ENCODE measurements around the gene ARHGEF40.
A peak's percentile ranks its signal among the peaks of the same experiment; 100 is the strongest.

The ARHGEF40 gene

DNA sequence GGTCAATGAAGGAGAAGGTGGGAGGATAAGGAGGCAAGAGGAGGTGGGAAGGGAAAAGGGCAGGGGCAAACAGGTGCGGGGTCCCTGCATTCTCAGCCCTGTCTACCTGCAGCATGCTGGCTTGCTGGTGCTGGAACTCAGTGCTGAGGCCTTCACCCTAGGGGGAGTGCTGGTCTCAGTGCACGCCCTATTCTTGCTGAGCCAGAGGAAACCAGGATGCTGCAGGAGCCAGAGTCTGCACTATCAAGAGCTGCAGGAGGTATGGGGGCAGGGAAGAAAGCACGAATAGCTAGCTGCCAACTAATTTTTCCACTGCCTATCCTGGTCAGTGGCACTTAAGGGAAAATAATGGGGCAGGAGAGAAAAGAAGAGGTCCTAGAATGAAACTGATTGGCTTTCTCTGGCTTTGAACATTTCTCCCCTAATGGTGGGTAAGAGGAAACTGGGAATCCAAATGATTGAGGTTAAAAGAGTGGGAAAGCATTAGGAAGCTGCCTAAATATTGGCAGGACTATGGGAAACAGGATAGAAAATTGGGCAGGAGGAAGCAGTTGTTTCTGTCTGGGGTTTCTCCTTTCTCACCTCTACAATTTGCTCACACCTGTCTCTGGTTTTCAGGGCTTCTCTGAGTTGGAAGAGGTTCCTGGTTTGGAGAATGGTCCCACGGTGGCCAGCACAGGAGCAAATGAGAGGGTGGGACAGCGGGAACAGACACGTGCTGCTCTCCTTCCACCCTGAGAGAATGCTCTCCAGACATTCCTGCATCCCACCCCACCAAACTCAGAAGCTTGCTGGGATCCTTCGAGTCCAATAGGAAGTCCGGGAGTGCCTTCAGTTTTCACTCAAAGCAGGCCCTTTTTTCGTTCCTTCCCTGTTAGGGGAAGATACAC is 32.7 kb downstream of the ARHGEF40 start:
- Histone ChIP-seq H3K36me3 (ENCODE audit: control insufficient read depth, insufficient read depth, low read length) (no peaks in the 10 kb centered on the region), H3K27ac (ENCODE audit: low read depth, low read length) (no peak overlapping the region), H3K4me1 (ENCODE audit: control insufficient read depth, insufficient read depth, low read length) (peaks cover 46% of the 10 kb centered on the region), H3K9ac (ENCODE audit: low read length) (peak overlapping the region; percentile 99), H3K9me3 (ENCODE audit: control insufficient read depth, insufficient read depth, low read depth, low read length) (no peaks in the 10 kb centered on the region), H3K27me3 (ENCODE audit: control insufficient read depth, insufficient read depth, low read length) (no peaks in the 10 kb centered on the region), H3K4me3 (ENCODE audit: low read depth, low read length) (peak overlapping the region; percentile 86)

DNA sequence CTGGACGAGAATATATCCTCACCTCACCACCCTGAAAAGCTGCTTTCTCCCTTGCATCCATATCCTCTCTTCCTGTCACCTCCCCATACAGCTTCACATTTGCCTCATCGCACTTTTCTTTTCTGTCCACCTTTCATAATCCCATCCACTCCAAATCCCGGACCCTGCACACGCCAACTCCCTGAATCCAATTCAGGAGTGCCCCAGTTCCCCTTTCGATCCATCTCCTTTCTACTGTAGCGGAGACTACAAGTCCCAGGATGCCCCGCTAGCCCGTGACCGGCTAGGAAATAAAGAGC is 33.3 kb downstream of the ARHGEF40 start:
- H3K36me3 ChIP-seq (ENCODE audit: control insufficient read depth, insufficient read depth, low read length), result no peaks in the 10 kb centered on the region
- peak overlapping the region; percentile 99 for H3K9ac ChIP-seq (ENCODE audit: low read length)
- H3K4me1 ChIP-seq (ENCODE audit: control insufficient read depth, insufficient read depth, low read length), result peaks cover 46% of the 10 kb centered on the region
- H3K27ac ChIP-seq (ENCODE audit: low read depth, low read length), result peak overlapping the region; percentile 100
- H3K27me3 ChIP-seq (ENCODE audit: control insufficient read depth, insufficient read depth, low read length), result no peaks in the 10 kb centered on the region
- H3K4me3 ChIP-seq (ENCODE audit: low read depth, low read length), result peak overlapping the region; percentile 86
- no peaks in the 10 kb centered on the region for H3K9me3 ChIP-seq (ENCODE audit: control insufficient read depth, insufficient read depth, low read depth, low read length)

DNA sequence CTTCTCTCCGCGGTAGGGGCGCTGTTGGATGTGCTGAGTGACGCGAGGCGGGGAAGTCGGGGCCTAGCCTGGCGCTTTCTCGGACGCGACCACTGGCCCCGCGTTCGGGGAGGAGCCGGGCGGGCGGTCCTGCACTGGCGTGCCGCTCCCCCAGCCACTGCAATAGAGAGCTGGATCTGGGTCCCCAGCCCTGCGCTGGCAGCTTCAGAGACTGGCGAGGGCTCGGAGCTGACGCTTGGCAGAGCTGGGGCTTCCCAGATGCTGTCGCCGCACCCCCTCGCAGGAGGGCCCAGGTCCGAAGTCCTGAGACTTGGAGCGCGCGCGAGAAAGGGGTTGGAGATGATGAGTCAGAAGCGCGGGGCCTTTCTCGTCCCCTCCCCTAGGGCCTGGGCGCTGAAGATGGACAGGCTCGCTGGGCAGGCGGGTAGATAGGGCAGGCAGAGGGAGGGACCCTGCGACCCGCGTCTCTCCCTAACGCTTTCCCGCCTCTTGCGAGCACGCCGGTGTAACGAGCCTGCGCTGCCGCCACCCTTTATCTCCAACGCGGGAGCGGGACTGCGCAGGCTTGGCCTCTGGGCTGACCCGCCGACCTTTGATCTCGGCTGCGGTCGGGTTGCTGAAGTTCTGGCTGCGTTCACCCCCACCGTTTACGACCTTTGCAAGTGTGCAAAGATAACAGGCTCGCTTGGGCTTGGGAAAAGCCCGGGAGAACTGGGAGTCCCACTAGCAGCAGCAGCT is 33.8 kb downstream of the ARHGEF40 start:
- Histone ChIP-seq H3K9me3 (ENCODE audit: control insufficient read depth, insufficient read depth, low read depth, low read length) (no peaks in the 10 kb centered on the region), H3K27ac (ENCODE audit: low read depth, low read length) (peak overlapping the region; percentile 100), H3K4me3 (ENCODE audit: low read depth, low read length) (peak overlapping the region; percentile 86), H3K9ac (ENCODE audit: low read length) (peak overlapping the region; percentile 99), H3K27me3 (ENCODE audit: control insufficient read depth, insufficient read depth, low read length) (no peaks in the 10 kb centered on the region), H3K4me1 (ENCODE audit: control insufficient read depth, insufficient read depth, low read length) (peaks cover 45% of the 10 kb centered on the region), H3K36me3 (ENCODE audit: control insufficient read depth, insufficient read depth, low read length) (no peaks in the 10 kb centered on the region)

DNA sequence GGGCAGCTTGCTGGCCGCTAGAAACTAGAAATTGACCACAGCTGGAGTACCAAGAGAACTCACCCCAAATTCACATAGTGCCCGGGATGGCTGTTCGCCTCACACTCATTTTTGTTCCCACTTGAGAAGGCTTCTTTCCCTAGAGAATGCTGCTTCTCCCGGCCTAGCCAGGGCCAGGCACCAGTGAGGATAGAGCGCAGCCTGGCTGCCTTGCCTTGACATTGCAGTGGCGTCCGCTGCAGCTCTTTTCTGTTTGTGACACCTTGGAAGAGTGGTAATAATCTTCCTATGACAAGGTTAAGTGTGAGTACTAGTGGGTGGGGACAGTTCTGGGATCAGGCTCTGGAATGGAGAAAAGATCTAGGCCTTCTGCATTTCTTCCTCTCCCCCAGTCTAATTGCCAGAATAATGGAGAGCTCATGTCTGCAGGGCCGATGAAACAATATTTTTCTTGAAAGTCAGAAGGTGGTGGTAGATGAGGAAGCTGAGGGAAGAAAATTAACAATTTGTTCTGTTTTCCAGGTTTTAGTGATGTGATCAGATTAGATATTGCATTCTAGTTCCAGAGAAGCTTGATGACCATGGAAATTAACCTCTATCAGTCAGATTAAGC is 34.5 kb downstream of the ARHGEF40 start:
- Histone ChIP-seq H3K4me3 (ENCODE audit: low read depth, low read length) (peak overlapping the region; percentile 86), H3K36me3 (ENCODE audit: control insufficient read depth, insufficient read depth, low read length) (no peaks in the 10 kb centered on the region), H3K27ac (ENCODE audit: low read depth, low read length) (peak overlapping the region; percentile 100), H3K9me3 (ENCODE audit: control insufficient read depth, insufficient read depth, low read depth, low read length) (no peaks in the 10 kb centered on the region), H3K27me3 (ENCODE audit: control insufficient read depth, insufficient read depth, low read length) (no peaks in the 10 kb centered on the region), H3K4me1 (ENCODE audit: control insufficient read depth, insufficient read depth, low read length) (peaks cover 39% of the 10 kb centered on the region), H3K9ac (ENCODE audit: low read length) (peak overlapping the region; percentile 99)

DNA sequence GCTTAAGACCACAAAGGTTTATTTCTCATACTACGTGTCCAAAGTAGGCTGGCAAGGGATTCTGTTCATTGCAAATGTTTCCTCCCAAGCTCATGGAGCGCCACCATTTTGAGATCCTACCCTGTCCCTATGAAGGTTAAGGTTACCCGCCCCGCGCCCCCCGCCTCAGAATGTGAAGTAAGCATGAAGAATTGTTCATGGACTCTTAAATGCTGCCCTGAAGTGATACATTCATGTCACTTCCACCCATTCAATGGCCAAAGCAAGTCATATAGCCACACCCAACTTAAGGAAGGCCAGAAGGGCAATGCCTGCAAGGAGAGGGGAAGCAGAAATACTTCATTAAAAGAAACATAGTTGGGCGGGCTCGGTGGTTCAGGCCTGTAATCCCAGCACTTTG is 35.0 kb downstream of the ARHGEF40 start:
- Histone ChIP-seq H3K9me3 (ENCODE audit: control insufficient read depth, insufficient read depth, low read depth, low read length) (no peaks in the 10 kb centered on the region), H3K4me1 (ENCODE audit: control insufficient read depth, insufficient read depth, low read length) (peaks cover 38% of the 10 kb centered on the region), H3K36me3 (ENCODE audit: control insufficient read depth, insufficient read depth, low read length) (no peaks in the 10 kb centered on the region), H3K9ac (ENCODE audit: low read length) (no peak overlapping the region), H3K27me3 (ENCODE audit: control insufficient read depth, insufficient read depth, low read length) (no peaks in the 10 kb centered on the region), H3K4me3 (ENCODE audit: low read depth, low read length) (no peak overlapping the region), H3K27ac (ENCODE audit: low read depth, low read length) (no peak overlapping the region)

DNA sequence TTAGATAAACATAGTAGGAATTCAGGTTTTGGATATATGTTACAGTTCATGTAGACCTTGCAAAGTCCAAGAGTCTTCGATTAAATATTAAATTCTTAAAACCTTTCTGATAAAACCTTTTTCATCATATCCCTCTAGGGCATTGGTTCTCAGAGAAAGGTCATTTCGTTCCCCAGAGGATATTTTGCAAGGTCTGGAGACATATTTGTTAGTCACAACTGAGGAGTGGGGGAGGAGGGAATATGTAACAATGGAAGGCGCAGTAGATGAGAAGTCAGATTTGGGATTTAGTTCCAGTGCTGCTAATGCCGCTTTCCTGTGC is 36.0 kb downstream of the ARHGEF40 start:
- H3K9ac ChIP-seq (ENCODE audit: low read length), result no peak overlapping the region
- H3K4me1 ChIP-seq (ENCODE audit: control insufficient read depth, insufficient read depth, low read length), result peaks cover 39% of the 10 kb centered on the region
- H3K27me3 ChIP-seq (ENCODE audit: control insufficient read depth, insufficient read depth, low read length), result no peaks in the 10 kb centered on the region
- H3K27ac ChIP-seq (ENCODE audit: low read depth, low read length), result no peak overlapping the region
- H3K9me3 ChIP-seq (ENCODE audit: control insufficient read depth, insufficient read depth, low read depth, low read length), result no peaks in the 10 kb centered on the region
- H3K36me3 ChIP-seq (ENCODE audit: control insufficient read depth, insufficient read depth, low read length), result no peaks in the 10 kb centered on the region
- H3K4me3 ChIP-seq (ENCODE audit: low read depth, low read length), result no peak overlapping the region

DNA sequence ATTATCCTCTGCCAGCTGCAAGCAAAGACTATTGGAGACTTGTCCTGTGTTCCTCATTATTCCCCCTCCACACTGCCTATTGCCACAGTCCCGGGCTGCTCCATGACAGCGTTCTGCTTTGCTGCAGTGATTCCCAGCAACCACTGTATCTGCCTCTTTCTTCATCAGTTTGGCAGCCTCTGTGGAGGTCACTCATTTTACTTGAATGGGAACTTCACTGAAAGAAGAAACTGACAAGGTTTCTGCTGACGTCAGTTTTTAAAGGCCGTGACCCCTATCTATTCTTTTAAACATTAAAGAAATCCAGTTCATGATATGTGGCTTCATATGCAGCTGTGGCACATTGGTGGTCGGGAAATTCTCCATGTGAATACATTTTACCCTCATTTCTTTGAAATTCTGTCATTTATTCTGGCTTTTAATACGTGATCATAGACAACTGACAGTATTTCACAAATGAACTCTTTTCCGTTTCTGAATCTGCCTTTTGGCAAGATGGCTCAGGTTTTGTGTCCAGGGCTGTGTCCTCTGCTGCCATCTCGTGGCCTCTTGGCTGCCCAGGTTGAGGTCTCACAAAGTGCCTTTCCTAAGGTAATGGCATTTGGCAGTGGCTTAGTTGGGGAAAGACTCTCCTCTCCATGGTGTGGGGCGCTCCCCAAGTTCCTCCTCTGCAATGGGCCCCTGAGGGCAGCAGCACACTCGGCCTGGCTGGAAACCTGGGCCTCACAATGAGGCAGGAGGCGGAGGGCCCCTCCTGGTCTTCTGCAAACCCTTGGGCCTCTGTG is 36.6 kb downstream of the ARHGEF40 start:
- no peaks in the 10 kb centered on the region for H3K9me3 ChIP-seq (ENCODE audit: control insufficient read depth, insufficient read depth, low read depth, low read length)
- H3K27ac ChIP-seq (ENCODE audit: low read depth, low read length), result no peak overlapping the region
- H3K36me3 ChIP-seq (ENCODE audit: control insufficient read depth, insufficient read depth, low read length), result no peaks in the 10 kb centered on the region
- no peaks in the 10 kb centered on the region for H3K27me3 ChIP-seq (ENCODE audit: control insufficient read depth, insufficient read depth, low read length)
- peaks cover 39% of the 10 kb centered on the region for H3K4me1 ChIP-seq (ENCODE audit: control insufficient read depth, insufficient read depth, low read length)
- no peak overlapping the region for H3K9ac ChIP-seq (ENCODE audit: low read length)
- 0 out of 2 replicates have a peak overlapping the region, but pooled peaks have one; percentile 7 for H3K4me3 ChIP-seq (ENCODE audit: low read depth, low read length)

DNA sequence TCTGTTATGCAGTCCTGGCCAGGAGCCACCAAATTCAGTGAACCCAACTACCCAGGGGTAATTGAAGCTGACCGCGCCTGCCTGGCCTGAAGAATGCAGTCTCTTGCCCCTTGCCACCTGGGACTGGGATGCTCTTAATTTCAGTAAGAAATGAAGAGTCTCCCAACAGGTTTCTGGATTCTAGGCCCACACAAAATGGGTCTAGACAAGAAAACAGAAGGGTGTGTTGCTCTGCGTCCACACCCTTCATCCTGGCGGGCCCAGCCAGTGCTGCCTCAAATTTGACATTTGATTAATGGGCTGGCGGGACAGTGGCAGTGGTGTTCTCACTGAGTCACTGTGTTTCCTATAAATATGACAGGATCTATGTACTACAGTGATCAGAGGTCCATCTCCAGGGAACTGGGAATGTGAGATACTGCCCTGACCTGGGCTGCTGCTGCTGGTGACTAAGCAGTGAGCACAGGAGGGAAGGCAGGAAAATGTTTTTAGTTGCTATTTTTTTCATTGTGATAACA is 37.2 kb downstream of the ARHGEF40 start:
- Histone ChIP-seq H3K9me3 (ENCODE audit: control insufficient read depth, insufficient read depth, low read depth, low read length) (no peaks in the 10 kb centered on the region), H3K27ac (ENCODE audit: low read depth, low read length) (no peak overlapping the region), H3K36me3 (ENCODE audit: control insufficient read depth, insufficient read depth, low read length) (no peaks in the 10 kb centered on the region), H3K4me3 (ENCODE audit: low read depth, low read length) (no peak overlapping the region), H3K27me3 (ENCODE audit: control insufficient read depth, insufficient read depth, low read length) (no peaks in the 10 kb centered on the region), H3K9ac (ENCODE audit: low read length) (no peak overlapping the region), H3K4me1 (ENCODE audit: control insufficient read depth, insufficient read depth, low read length) (peaks cover 33% of the 10 kb centered on the region)

DNA sequence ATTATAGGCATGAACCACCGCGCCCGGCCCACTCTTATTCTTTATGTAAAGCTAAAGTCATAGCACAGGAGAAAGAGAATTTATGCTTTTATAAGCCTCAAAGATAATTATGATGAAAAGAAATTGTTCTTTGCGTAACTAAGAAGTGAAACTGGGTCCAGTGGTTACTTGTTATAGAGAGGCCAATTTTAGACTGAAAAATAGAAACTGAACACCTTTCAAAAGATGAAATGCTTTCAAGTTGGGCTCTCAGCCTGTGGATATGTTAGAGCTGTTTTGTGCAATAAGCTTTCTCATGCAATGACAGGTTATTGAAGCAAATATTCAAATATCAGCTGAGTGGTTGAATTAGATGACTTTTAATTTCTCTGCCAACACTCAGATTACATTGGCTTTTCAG is 38.7 kb downstream of the ARHGEF40 start:
- H3K27ac ChIP-seq (ENCODE audit: low read depth, low read length), result no peak overlapping the region
- H3K27me3 ChIP-seq (ENCODE audit: control insufficient read depth, insufficient read depth, low read length), result no peaks in the 10 kb centered on the region

DNA sequence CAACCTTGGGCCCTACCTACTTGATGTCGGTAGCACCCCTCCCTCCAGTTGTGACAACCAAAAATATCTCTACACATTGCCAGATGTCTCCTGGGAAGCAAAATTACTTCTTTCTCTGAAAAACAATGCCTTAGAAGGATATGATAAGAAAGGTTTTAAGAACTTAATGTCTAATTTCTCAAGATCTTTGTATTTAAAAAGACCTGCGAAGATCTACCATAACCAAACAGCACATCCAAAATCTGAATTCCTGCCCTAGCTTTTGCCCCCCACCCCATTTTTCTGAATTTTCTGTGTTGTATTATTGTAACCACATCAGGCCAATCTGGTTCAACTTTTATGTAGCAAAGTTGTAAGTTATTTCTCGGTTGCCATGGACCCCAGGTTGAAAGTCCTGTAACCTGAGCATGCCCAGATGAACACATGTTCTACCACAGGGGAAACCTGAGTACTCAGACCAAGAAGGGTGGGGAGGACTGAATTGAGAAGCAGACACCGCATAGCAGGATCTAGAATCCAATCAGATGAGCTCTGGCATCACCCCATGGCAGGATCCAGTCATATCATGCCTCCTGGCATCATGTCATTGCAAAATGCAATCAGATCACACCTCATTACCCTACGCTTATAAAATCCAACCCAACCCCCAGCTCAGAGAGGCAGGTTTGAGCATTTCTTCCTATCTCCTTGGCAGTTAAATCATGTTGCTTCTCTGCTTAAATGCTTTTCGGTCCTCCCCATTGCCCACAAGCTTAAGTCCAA is 39.5 kb downstream of the ARHGEF40 start:
- H3K4me1 ChIP-seq (ENCODE audit: control insufficient read depth, insufficient read depth, low read length), result peaks cover 21% of the 10 kb centered on the region
- H3K36me3 ChIP-seq (ENCODE audit: control insufficient read depth, insufficient read depth, low read length), result no peaks in the 10 kb centered on the region
- H3K4me3 ChIP-seq (ENCODE audit: low read depth, low read length), result no peak overlapping the region
- no peak overlapping the region for H3K27ac ChIP-seq (ENCODE audit: low read depth, low read length)
- H3K9ac ChIP-seq (ENCODE audit: low read length), result no peak overlapping the region
- H3K9me3 ChIP-seq (ENCODE audit: control insufficient read depth, insufficient read depth, low read depth, low read length), result no peaks in the 10 kb centered on the region
- no peaks in the 10 kb centered on the region for H3K27me3 ChIP-seq (ENCODE audit: control insufficient read depth, insufficient read depth, low read length)

More for the DNA sequence above, 38.7 kb downstream of the ARHGEF40 start:
- H3K9me3 ChIP-seq (ENCODE audit: control insufficient read depth, insufficient read depth, low read depth, low read length), result no peaks in the 10 kb centered on the region
- no peak overlapping the region for H3K9ac ChIP-seq (ENCODE audit: low read length)
- H3K4me1 ChIP-seq (ENCODE audit: control insufficient read depth, insufficient read depth, low read length), result peaks cover 23% of the 10 kb centered on the region
- no peaks in the 10 kb centered on the region for H3K36me3 ChIP-seq (ENCODE audit: control insufficient read depth, insufficient read depth, low read length)
- no peak overlapping the region for H3K4me3 ChIP-seq (ENCODE audit: low read depth, low read length)
